GM12892 (cell line): ENCODE measurements around the gene NSL1.

ENCODE experiments used
- POLR2A ChIP-seq: IDR thresholded peaks from 2 replicates; pipeline ENCODE4 v1.6.1; 2011; ENCODE audit warnings: low read depth, low read length, control low read depth
- POLR2AphosphoS5 ChIP-seq: IDR thresholded peaks from 2 replicates; pipeline ENCODE4 v1.6.1; 2011; ENCODE audit warnings: low read depth, low read length, control low read depth
- TAF1 ChIP-seq: IDR thresholded peaks from 2 replicates; pipeline ENCODE4 v1.6.1; 2011; ENCODE audit warnings: low read depth, mild to moderate bottlenecking, control low read depth, low read length, borderline replicate concordance

- TF ChIP-seq POLR2AphosphoS5 (no peak), POLR2A (no peak), TAF1 (no peak)
Measured at GRCh38 chr1:212722270-212722957, 69.2 kb downstream of the NSL1 start.
